Amniotic epithelial cell (primary cell): ENCODE measurements around the gene TANC2.

Source experiments
- DNase-seq: peaks from one replicate; pipeline ENCODE4 v3.0.0-alpha.2; 2010; ENCODE audit warnings: low read depth

Gene TANC2

DNA sequence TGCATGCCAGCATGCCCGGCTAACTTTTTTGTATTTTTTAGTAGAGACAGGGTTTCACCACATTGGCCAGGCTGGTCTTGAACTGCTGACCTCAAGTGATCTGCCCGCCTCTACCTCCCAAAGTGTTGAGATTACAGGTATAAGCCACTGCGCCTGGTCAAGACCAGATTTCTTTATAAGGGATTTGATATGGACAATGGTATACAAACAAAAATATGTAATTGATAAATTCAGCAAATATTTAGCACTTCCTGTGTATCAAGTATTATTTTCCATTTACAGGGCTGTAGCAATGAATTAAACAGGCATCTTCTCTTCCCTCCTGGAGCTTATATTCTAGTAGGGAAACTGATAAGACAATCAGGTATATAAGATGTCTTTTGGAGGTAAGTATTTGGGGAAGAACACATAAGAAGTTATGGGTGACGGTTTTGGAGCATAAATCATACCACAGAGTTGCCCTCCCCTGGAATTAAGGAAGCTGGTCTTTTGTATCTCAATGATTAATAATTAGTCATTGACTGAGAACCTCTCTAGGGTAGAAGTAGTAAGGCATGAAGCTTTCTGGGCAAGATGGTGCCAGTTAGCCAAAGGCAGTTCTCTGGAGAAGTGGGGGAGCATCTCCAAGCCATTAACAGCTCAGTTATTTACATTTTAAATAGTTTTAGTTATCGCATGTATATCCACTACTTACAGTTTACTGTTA is 35.8 kb downstream of the TANC2 start:
- DNase-seq: no peak

DNA sequence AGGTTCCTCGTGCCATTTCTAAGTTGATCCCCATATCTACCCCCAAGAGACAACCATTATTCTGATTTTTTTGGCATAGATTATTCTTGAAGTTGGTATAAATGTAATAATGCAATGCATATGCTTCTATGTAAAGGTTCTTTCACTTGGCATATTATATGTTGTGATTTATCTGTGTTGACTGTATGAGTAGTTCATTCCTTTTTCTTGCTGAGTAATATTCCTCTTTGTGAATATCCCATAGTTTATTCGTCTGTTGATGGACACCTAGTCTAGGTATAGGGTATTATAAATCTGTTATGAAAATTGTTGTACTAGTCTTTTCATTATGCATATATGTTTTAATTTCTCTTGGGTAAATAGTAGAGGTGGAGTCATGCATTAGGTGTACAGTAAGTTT is 36.6 kb downstream of the TANC2 start:
- DNase-seq: no peak

DNA sequence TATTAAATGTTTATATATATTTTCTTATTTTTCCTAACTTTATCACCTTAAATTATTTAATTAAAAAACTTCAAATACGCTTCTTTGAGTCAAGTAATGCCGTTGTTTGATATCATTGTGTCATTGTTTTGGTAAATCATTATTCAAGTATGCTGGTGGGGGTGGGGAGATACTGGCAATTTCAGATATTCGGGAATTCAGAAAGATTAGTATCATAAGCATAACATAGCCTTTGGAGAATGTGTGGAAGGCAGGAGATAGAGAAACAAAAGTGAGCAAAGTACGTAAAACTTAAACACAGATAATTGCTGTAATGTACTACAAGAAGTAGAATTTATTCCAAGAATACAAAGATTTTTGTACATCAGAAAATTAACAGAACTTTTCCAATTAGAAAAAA is 49.8 kb downstream of the TANC2 start:
- no peak for DNase-seq
